ENCODE data around the gene BDNF. TPM values are rescaled to one million over a fixed set of nuclear protein-coding genes. Genes with fewer than 3 reads are reported as not detected.
A peak's percentile ranks its signal among the peaks of the same experiment; 100 is the strongest.

BDNF gene
- total and polyA plus RNA-seq, 2 of the 8 experiments (the other 6 are each of a cell fraction or from before 2014, with no cell fraction given): 2.4 to 5.4 TPM

GRCh38 chr11:27611390-27611789 lies 88.9 kb downstream of the BDNF start:
- Histone ChIP-seq H3K56ac (replicated peaks; ENCODE audit: insufficient read length, low read depth, low read length) (no peak overlapping the region), H2AFZ (ENCODE audit: low read length) (no peak overlapping the region), H3K4ac (replicated peaks; ENCODE audit: insufficient read length, low read depth, low read length) (no peak overlapping the region), H2BK15ac (ENCODE audit: low read length) (no peak overlapping the region), H3K27ac (ENCODE audit: low read depth, low read length) (no peak overlapping the region), H3K79me2 (ENCODE audit: control insufficient read depth in 1 of 2, insufficient read depth in 2 of 2, low read length in 2 of 2) (no peaks in the 10 kb centered on the region), H3K23me2 (ENCODE audit: low read depth, low read length) (no peaks in the 10 kb centered on the region), H2BK5ac (ENCODE audit: low read depth, low read length) (no peak overlapping the region), H3K27me3 (replicated peaks in 1 of 4; ENCODE audit: control insufficient read depth in 3 of 4, extremely low read depth in 1 of 4, insufficient read depth in 3 of 4, low read length in 3 of 4) (no peaks in the 10 kb centered on the region), H2AK5ac (ENCODE audit: low read depth, low read length) (no peak overlapping the region), H4K8ac (ENCODE audit: extremely low read depth, insufficient read depth, low read length) (no peak overlapping the region), H2BK20ac (ENCODE audit: low read length) (no peak overlapping the region), H3K4me1 (replicated peaks in 1 of 4; ENCODE audit: control insufficient read depth in 3 of 4, insufficient read depth in 4 of 4, low read length in 3 of 4) (no peaks in the 10 kb centered on the region), H3K4me2 (ENCODE audit: insufficient read depth in 1 of 2, low read depth in 2 of 2, low read length in 2 of 2) (no peak overlapping the region), H4K5ac (ENCODE audit: insufficient read length, low read depth, low read length) (no peak overlapping the region), H3K18ac (ENCODE audit: extremely low read depth, low read length) (no peak overlapping the region), H4K91ac (replicated peaks; ENCODE audit: insufficient read length, low read length) (no peak overlapping the region), H3K9me3 (ENCODE audit: insufficient read depth in 2 of 2, low read depth in 1 of 2, low read length in 1 of 2) (no peaks in the 10 kb centered on the region), H2BK12ac (ENCODE audit: low read depth, low read length) (no peak overlapping the region), H4K20me1 (replicated peaks in 1 of 2; ENCODE audit: control insufficient read depth in 1 of 2, insufficient read depth in 2 of 2, low read length in 2 of 2) (peaks cover 0 to 1% of the 10 kb centered on the region in 2 experiments), H3K23ac (ENCODE audit: insufficient read length) (no peak overlapping the region), H3K4me3 (ENCODE audit: extremely low read depth in 1 of 4, insufficient read depth in 2 of 4, low read depth in 3 of 4, low read length in 4 of 4) (no peak overlapping the region), H3K36me3 (ENCODE audit: control insufficient read depth in 2 of 4, insufficient read depth in 4 of 4, low read length in 3 of 4) (peaks cover 2 to 11% (median 7%) of the 10 kb centered on the region in 4 experiments; a peak in 5 of 8 replicates), H3K79me1 (ENCODE audit: low read depth, low read length) (no peaks in the 10 kb centered on the region), H3K14ac (ENCODE audit: insufficient read length) (no peak overlapping the region), H3K9ac (replicated peaks in 1 of 4; ENCODE audit: extremely low read depth in 1 of 4, low read depth in 3 of 4, low read length in 3 of 4) (no peak overlapping the region), H2BK120ac (replicated peaks; ENCODE audit: low read depth, low read length) (no peak overlapping the region)
- DNase-seq (ENCODE audit: low read depth in 1 of 2, low spot score in 2 of 2) (no peak), FAIRE-seq (no peak)
- POLR2A ChIA-PET (ENCODE audit: partially characterized antibody): interaction anchor here (1.0 to 14.1 kb wide), 8 partner anchors 8 to 108 kb away, joined by 3 to 208 read pairs (median 6); no protein-coding TSS in a partner anchor
- WGBS, 2 experiments (ENCODE audit: extremely low coverage in 1 of 2, insufficient coverage in 1 of 2, insufficient read length in 1 of 2, insufficient replicate concordance in 2 of 2, low coverage in 1 of 2, low lambda C conversion rate in 2 of 2, missing lambda C conversion rate in 1 of 2): 96% methylated on average over 1 of the region's 1 CpG; no CpG with 5 or more reads in 1 of the 2 experiments
- CTCF ChIA-PET (ENCODE audit: partially characterized antibody): interaction anchor here (1.3 kb wide), 1 partner anchor 87 kb away, joined by 4 read pairs; no protein-coding TSS in a partner anchor
- TF ChIP-seq TEAD4 (IDR thresholded peaks at IDR 0.05; ENCODE audit: low read depth, low read length): no peak
- TF ChIP-seq CEBPB (IDR thresholded peaks at IDR 0.05; ENCODE audit: low read depth, low read length): no peak
- peak; percentile 83 for TF ChIP-seq POLR2AphosphoS5 (IDR thresholded peaks at IDR 0.05; ENCODE audit: low read depth, low read length)
- no peak for TF ChIP-seq ATF3 (IDR thresholded peaks at IDR 0.05; ENCODE audit: insufficient read depth, low read depth, low read length)
- no peak for TF ChIP-seq POU5F1 (IDR thresholded peaks at IDR 0.05; ENCODE audit: low read depth, low read length)
- TF ChIP-seq E2F6 (IDR thresholded peaks at IDR 0.05): no peak
- no peak for TF ChIP-seq TAF7 (optimal IDR thresholded peaks at IDR 0.05; ENCODE audit: borderline replicate concordance, low read depth, low read length)
- TF ChIP-seq POLR2A (IDR thresholded peaks at IDR 0.05; ENCODE audit: control extremely low read depth in 1 of 2, low read depth in 2 of 2, low read length in 2 of 2): peak in 1 of 2 experiments; percentile 57; a peak in 1 of 3 replicates
- TF ChIP-seq KDM1A (IDR thresholded peaks at IDR 0.05; ENCODE audit: borderline replicate concordance, low read length): no peak
- TF ChIP-seq CREB1 (IDR thresholded peaks at IDR 0.05): no peak
- TF ChIP-seq FOSL1 (IDR thresholded peaks at IDR 0.05; ENCODE audit: insufficient read depth, low read depth, low read length): no peak
- no peak for TF ChIP-seq SP1 (IDR thresholded peaks at IDR 0.05; ENCODE audit: low read depth, low read length)
- TF ChIP-seq GABPA (IDR thresholded peaks at IDR 0.05; ENCODE audit: borderline replicate concordance, insufficient read depth, low read length): no peak
- no peak for TF ChIP-seq CBX8 (IDR thresholded peaks at IDR 0.05; ENCODE audit: borderline replicate concordance, low read depth, low read length)
